ENCODE measurements around the gene PHF19.

DNA sequence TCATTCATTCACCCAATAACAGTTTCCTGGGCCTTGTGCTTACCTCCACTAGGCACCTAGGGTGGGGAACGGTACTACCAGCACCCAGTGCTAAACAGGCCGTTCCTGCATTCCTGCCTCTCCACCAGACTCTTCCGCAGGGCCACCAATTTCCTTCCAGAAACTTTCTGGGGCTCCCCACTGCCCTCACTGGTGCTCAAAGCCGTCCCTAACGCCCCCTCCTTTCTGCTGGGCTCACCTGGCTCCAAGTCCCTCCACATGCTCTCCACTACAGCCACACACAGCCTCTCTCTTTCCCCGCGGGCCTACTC, 1.4 kb downstream of the PHF19 start:
- TF ChIP-seq, protein P1, sequence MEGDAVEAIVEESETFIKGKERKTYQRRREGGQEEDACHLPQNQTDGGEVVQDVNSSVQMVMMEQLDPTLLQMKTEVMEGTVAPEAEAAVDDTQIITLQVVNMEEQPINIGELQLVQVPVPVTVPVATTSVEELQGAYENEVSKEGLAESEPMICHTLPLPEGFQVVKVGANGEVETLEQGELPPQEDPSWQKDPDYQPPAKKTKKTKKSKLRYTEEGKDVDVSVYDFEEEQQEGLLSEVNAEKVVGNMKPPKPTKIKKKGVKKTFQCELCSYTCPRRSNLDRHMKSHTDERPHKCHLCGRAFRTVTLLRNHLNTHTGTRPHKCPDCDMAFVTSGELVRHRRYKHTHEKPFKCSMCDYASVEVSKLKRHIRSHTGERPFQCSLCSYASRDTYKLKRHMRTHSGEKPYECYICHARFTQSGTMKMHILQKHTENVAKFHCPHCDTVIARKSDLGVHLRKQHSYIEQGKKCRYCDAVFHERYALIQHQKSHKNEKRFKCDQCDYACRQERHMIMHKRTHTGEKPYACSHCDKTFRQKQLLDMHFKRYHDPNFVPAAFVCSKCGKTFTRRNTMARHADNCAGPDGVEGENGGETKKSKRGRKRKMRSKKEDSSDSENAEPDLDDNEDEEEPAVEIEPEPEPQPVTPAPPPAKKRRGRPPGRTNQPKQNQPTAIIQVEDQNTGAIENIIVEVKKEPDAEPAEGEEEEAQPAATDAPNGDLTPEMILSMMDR (IDR thresholded peaks at IDR 0.05) = no peak
- TF ChIP-seq POLR2A (IDR thresholded peaks at IDR 0.05) (no peak), POLR2AphosphoS5 (IDR thresholded peaks at IDR 0.05) (no peak)
